ENCODE measurements around the gene CNOT10. TPM values are rescaled to one million over a fixed set of nuclear protein-coding genes. Genes with fewer than 3 reads are reported as not detected.
"Not testable (repeated sequence)": the region's sequence is repeated elsewhere in the genome, so short reads cannot be mapped to it uniquely, and the experiment has no call there.

CNOT10 gene
- total RNA-seq, 1 donor: 31.1 TPM

DNA sequence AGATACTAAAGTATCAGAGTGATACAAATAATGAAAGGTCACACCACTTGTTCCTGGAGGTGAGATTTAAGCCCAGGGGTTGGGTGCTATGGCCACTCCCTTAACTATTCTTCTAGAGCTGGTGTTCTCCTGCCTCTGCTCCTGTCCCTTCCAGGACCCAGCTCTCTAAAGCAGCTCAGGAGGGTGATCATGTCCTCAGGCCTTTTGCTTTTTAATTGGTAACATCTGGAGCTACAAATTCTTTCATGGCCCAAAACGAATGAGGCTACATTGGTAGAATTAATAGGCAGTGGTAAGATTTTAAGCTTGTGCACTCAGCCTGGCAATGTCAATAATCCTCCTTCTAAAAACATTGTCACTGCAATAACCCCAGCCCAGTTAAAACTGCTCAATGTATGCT, 38.2 kb upstream of the CNOT10 start:
- H3K4me3 ChIP-seq (ENCODE audit: low read depth, low read length): no peak overlapping the region
- DNase-seq (ENCODE audit: low read depth): peak; percentile 13
- TF ChIP-seq, protein P1, sequence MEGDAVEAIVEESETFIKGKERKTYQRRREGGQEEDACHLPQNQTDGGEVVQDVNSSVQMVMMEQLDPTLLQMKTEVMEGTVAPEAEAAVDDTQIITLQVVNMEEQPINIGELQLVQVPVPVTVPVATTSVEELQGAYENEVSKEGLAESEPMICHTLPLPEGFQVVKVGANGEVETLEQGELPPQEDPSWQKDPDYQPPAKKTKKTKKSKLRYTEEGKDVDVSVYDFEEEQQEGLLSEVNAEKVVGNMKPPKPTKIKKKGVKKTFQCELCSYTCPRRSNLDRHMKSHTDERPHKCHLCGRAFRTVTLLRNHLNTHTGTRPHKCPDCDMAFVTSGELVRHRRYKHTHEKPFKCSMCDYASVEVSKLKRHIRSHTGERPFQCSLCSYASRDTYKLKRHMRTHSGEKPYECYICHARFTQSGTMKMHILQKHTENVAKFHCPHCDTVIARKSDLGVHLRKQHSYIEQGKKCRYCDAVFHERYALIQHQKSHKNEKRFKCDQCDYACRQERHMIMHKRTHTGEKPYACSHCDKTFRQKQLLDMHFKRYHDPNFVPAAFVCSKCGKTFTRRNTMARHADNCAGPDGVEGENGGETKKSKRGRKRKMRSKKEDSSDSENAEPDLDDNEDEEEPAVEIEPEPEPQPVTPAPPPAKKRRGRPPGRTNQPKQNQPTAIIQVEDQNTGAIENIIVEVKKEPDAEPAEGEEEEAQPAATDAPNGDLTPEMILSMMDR (IDR thresholded peaks at IDR 0.05; ENCODE audit: insufficient read depth, low read depth, low read length): no peak

DNA sequence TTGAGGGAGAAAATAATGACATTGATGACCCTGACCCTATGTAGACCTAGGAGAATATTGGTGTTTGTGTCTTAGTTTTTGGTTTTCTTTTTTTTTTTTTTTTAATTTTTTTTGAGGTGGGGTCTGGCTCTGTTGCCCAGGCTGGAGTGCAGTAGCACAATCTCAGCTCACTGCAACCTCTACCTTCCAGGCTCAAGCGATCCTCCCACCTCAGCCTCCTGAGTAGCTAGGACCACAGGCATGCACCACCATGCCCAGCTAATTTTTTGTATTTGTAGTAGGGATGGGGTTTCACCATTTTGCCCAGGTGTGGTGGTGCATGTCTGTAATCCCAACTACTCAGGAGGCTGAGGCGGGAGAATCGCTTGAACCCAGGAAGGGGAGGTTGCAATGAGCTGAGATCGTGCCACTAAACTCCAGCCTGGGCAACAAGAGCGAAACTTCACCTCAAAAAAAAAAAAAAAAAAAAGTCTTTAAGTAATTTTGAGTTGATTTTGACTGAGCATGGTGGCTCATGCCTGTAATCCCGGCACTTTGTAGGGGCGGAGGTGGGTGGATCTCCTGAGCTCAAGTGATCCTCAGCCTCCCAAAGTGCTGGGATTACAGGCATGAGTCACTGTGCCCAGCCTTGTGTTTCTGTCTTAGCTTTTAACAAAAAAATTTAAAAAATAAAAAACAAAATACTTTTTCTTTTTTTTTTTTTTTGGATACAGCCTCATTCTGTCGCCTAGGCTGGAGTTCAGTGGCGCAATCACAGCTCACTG, 32.5 kb upstream of the CNOT10 start:
- not testable (repeated sequence) for DNase-seq (ENCODE audit: low read depth); H3K4me3 ChIP-seq (ENCODE audit: low read depth, low read length)

DNA sequence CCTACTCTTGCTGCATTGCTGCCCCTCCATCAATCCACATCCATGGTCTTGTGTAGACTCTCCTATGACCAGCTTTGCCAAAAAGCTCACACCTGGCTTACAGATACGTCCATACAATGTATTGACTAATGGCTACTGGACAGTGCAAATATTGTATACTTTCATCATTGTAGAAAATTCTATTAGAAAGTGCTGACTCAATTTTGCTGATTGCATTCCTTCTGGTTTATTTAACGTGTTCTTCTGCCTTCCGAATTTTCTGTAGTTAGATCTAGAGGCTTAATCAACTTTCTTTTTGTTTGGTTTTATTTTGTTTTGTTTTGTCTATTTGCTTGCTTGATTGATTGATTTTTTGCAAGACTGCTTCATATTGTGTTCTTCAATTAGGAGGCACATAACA, 29.8 kb upstream of the CNOT10 start:
- TF ChIP-seq, protein P1 (IDR thresholded peaks at IDR 0.05; ENCODE audit: insufficient read depth, low read depth, low read length): no peak
- DNase-seq (ENCODE audit: low read depth): no peak

DNA sequence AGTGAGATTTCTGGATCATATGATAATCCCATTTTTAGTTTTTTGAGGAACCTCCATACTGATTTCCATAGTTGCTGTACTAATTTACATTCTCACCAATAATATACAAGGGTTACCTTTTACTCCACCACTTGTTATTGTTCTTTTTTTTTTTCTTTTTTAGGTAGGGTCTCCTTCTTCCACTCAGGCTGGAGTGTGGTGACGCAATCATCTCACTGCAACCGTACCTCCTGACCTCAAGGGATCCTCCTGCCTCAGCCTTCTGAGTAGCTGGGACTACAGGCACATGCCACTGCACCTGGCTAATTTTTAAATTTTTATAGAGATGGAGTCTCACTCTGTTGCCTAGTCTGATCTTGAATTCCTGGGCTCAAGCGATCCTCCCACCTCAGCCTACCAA, 24.4 kb upstream of the CNOT10 start:
- H3K4me3 ChIP-seq (ENCODE audit: low read depth, low read length): no peak overlapping the region
- no peak for DNase-seq (ENCODE audit: low read depth)
- TF ChIP-seq, protein P1 (IDR thresholded peaks at IDR 0.05; ENCODE audit: insufficient read depth, low read depth, low read length): no peak

More for the DNA sequence above, 29.8 kb upstream of the CNOT10 start:
- no peak overlapping the region for H3K4me3 ChIP-seq (ENCODE audit: low read depth, low read length)

DNA sequence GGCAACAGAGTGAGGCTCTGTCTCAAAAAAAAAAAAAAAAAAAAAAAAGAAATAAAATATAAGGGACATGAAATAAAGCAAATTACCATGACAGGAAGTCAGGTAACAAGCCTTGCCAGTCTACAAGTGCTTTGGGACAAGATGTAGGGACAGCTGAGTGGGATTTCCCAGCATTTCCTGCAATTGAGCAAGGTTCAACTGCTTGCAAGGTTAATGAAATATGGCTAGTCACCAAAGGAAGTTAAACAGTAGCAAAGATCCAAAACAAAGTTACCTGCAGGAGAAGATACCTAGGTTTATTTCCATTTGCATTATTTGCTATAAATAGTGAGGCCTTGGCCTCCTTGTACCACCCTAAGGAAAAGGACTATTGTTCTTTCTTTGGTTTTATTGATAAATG, 22.3 kb upstream of the CNOT10 start:
- no peak for DNase-seq (ENCODE audit: low read depth)
- TF ChIP-seq, protein P1 (IDR thresholded peaks at IDR 0.05; ENCODE audit: insufficient read depth, low read depth, low read length): no peak
- H3K4me3 ChIP-seq (ENCODE audit: low read depth, low read length): no peak overlapping the region

DNA sequence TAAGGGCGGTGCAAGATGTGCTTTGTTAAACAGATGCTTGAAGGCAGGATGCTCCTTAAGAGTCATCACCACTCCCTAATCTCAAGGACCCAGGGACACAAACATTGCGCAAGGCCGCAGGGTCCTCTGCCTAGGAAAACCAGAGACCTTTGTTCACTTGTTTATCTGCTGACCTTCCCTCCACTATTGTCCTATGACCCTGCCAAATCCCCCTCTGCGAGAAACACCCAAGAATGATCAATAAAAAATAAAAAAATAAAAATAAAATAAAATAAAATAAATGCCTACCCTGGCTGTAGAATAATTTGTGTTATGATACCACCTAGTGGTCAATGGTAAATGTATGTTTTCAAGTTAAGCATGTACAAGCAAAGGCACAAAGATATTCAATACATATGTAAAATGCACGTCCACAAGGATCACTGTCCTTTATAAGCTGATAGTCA, 20.3 kb upstream of the CNOT10 start:
- TF ChIP-seq, protein P1 (IDR thresholded peaks at IDR 0.05; ENCODE audit: insufficient read depth, low read depth, low read length): peak; percentile 33
- H3K4me3 ChIP-seq (ENCODE audit: low read depth, low read length): not testable (repeated sequence)
- peak; percentile 62 for DNase-seq (ENCODE audit: low read depth)

DNA sequence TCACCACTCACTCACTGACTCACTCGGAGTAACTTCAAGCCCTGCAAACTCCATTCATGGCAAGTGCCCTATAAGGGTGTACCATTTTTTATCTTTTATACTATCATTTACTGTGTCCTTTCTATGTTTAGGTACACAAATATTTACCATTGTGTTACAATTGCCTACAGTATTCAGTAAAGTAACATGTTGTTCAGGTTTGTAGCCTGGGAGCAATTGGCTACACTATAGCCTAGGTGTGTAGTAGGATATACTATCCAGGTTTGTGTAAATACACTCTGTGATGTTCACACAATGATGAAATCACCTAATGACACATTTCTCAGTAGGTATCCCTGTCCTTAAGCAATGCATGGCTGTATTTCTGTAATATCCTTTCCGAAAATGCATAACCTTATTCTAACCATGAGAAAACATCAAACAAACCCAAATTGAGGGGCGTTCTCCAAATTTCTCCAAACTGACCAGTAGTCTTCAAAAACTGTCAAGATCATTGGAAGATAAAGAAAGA, 17.9 kb upstream of the CNOT10 start:
- no peak overlapping the region for H3K4me3 ChIP-seq (ENCODE audit: low read depth, low read length)
- DNase-seq (ENCODE audit: low read depth): no peak
- TF ChIP-seq, protein P1 (IDR thresholded peaks at IDR 0.05; ENCODE audit: insufficient read depth, low read depth, low read length): no peak

DNA sequence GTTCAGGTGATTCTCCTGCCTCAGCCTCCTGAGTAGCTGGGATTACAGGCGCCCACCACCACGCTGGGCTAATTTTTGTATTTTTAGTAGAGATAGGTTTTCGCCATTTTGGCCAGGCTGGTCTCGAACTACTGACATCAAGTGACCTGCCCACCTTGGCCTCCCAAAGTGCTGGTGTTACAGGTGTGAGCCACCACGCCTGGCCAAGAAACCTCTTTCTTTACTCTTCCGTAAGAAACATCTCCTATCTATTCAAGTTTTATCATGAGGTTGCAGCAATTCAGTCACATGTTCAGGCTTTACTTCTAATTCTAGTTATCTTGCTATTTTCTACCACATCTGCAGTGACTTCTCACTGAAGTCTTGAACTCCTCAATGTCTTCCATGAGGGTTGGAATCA, 15.8 kb upstream of the CNOT10 start:
- H3K4me3 ChIP-seq (ENCODE audit: low read depth, low read length); DNase-seq (ENCODE audit: low read depth): not testable (repeated sequence)

DNA sequence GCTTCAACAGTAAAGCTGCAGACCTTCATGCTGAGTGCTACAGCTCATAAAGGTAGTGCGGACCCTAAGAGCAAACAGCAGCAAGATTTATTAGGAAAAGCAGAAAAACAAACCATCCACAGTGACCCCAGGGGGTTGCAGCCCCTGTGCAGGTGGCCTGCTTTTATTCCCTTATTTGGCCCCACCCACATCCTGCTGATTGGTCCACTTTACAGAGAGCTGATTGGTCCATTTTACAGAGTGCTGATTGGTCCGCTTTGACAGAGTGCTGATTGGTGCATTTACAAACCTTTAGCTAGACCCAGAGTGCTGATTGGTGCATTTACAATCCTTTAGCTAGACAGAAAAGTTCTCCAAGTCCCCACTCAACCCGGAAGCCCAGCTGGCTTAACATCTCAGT, 11.3 kb upstream of the CNOT10 start:
- H3K4me3 ChIP-seq (ENCODE audit: low read depth, low read length): not testable (repeated sequence)

More for the DNA sequence above, 11.3 kb upstream of the CNOT10 start:
- not testable (repeated sequence) for DNase-seq (ENCODE audit: low read depth)
